Activated T-helper 1 cell treated with anti-CD3 and anti-CD28 coated beads, Interleukin-2, amount 50 U/mL, for 16 hours (primary cell): ENCODE measurements around the gene SOAT2.
"Not testable (repeated sequence)": the region's sequence is repeated elsewhere in the genome, so short reads cannot be mapped to it uniquely, and the experiment has no call there.

Source experiments
- DNase-seq, 2 donors: peaks; one replicate each; pipeline ENCODE4 v3.0.0-alpha.2; 2020; ENCODE audit warnings: low read depth in 1 of 2, low spot score in 1 of 2

The SOAT2 gene

GRCh38 chr12:53079226-53080117 is 23.8 kb upstream of the SOAT2 start, which contains the start of gene SPRYD3:
SPRYD3 (minus strand) TSS chr12:53079390; CDS start chr12:53079333, 57 bp downstream.
- peak; percentile 93 to 94 for DNase-seq

GRCh38 chr12:53082637-53083175 is 20.6 kb upstream of the SOAT2 start:
- no peak for DNase-seq

- DNase-seq, result no peak
Observed at GRCh38 chr12:53086361-53086760, 16.9 kb upstream of the SOAT2 start.

GRCh38 chr12:53090105-53090504 is 13.2 kb upstream of the SOAT2 start:
- no peak for DNase-seq

- DNase-seq, result no peak
Observed at GRCh38 chr12:53090554-53090953, 12.7 kb upstream of the SOAT2 start.

- DNase-seq, result no peak
Observed at GRCh38 chr12:53091756-53092155, 11.5 kb upstream of the SOAT2 start.

GRCh38 chr12:53093777-53094393 is 9.4 kb upstream of the SOAT2 start:
- no peak for DNase-seq

- no peak for DNase-seq
Observed at GRCh38 chr12:53094394-53094787, 8.9 kb upstream of the SOAT2 start.

GRCh38 chr12:53094796-53095595 is 8.3 kb upstream of the SOAT2 start:
- DNase-seq, result not testable (repeated sequence)

- not testable (repeated sequence) for DNase-seq
Observed at GRCh38 chr12:53095596-53095895, 7.7 kb upstream of the SOAT2 start.

- DNase-seq, result no peak
Observed at GRCh38 chr12:53096089-53096741, 7.1 kb upstream of the SOAT2 start.

GRCh38 chr12:53096759-53097158 is 6.5 kb upstream of the SOAT2 start:
- no peak for DNase-seq

- DNase-seq, result no peak
Observed at GRCh38 chr12:53097207-53097563, 6.1 kb upstream of the SOAT2 start.

- DNase-seq, result peak; percentile 23 to 37
Observed at GRCh38 chr12:53097564-53098353, 5.5 kb upstream of the SOAT2 start, which contains the start of gene IGFBP6. IGFBP6 (plus strand) TSS chr12:53097667; CDS start chr12:53097718, 51 bp downstream.

GRCh38 chr12:53098354-53098981 is 4.8 kb upstream of the SOAT2 start:
- DNase-seq, result no peak

- DNase-seq, result peak; percentile 77 to 89
Observed at GRCh38 chr12:53099071-53099882, 4.0 kb upstream of the SOAT2 start.

GRCh38 chr12:53100466-53101151 is 2.7 kb upstream of the SOAT2 start:
- no peak for DNase-seq

- DNase-seq, result no peak
Observed at GRCh38 chr12:53101266-53101665, 2.0 kb upstream of the SOAT2 start.
